Brain microvascular endothelial cell (primary cell): ENCODE results near the gene HES3.
"Not testable (repeated sequence)": the region's sequence is repeated elsewhere in the genome, so short reads cannot be mapped to it uniquely, and the experiment has no call there.

Experiments
- DNase-seq: peaks from one replicate; pipeline ENCODE4 v3.0.0-alpha.2; 2020
- H3K27ac ChIP-seq: fragments of 250-450 bp; sonication (Bioruptor Pico); 2 replicates; pipeline ENCODE4 v1.5.1; 2020; ENCODE audit warnings: mild to moderate bottlenecking, moderate library complexity
- H3K27me3 ChIP-seq: fragments of 250-450 bp; sonication (Bioruptor Pico); replicated peaks from 2 replicates; pipeline ENCODE4 v1.5.1; 2020; ENCODE audit warnings: mild to moderate bottlenecking
- H3K36me3 ChIP-seq: fragments of 250-450 bp; sonication (Bioruptor Pico); replicated peaks from 2 replicates; pipeline ENCODE4 v1.5.1; 2020; ENCODE audit warnings: mild to moderate bottlenecking
- H3K4me3 ChIP-seq: 2 replicates; pipeline ENCODE4 v1.5.1; 2011; ENCODE audit warnings: low read depth, mild to moderate bottlenecking, control low read depth, low read length, moderate library complexity
- CTCF ChIP-seq: IDR thresholded peaks from 2 replicates; pipeline ENCODE4 v1.5.1; 2011; ENCODE audit warnings: low read depth, mild to moderate bottlenecking, moderate library complexity, low read length, control low read depth, inconsistent platforms; ENCODE audit errors: missing control alignments
- in situ Hi-C: cut with HindIII; loops from 2 replicates; pipeline ENCODE4 v1.10.0; 2017; ENCODE audit warnings: low sequenced_read_pairs, low pct_ligation_motif_present

HES3 gene

GRCh38 chr1:6218375-6219164 is 25.4 kb upstream of the HES3 start:
- H3K4me3 ChIP-seq, result no peak overlapping the region
- H3K27ac ChIP-seq, result no peak overlapping the region
- H3K36me3 ChIP-seq, result peaks cover 12% of the 10 kb centered on the region
- TF ChIP-seq CTCF, result no peak
- DNase-seq, result no peak
- in situ Hi-C loops, result no loop called here
- no peaks in the 10 kb centered on the region for H3K27me3 ChIP-seq

- in situ Hi-C loops, DNase-seq, H3K27me3 ChIP-seq, H3K4me3 ChIP-seq, H3K27ac ChIP-seq: not testable (repeated sequence)
- H3K36me3 ChIP-seq, result peaks cover 20% of the 10 kb centered on the region
Measured at GRCh38 chr1:6219641-6220040, 24.3 kb upstream of the HES3 start.

GRCh38 chr1:6220236-6220635 is 23.7 kb upstream of the HES3 start:
- no peak for DNase-seq
- Histone ChIP-seq H3K4me3 (no peak overlapping the region), H3K27ac (no peak overlapping the region), H3K27me3 (no peaks in the 10 kb centered on the region), H3K36me3 (peaks cover 22% of the 10 kb centered on the region)
- no peak for TF ChIP-seq CTCF
- in situ Hi-C loops, result no loop called here

GRCh38 chr1:6221210-6221784 is 22.7 kb upstream of the HES3 start:
- Histone ChIP-seq H3K4me3 (no peak overlapping the region), H3K27me3 (no peaks in the 10 kb centered on the region), H3K27ac (no peak overlapping the region), H3K36me3 (peaks cover 24% of the 10 kb centered on the region)
- no peak for TF ChIP-seq CTCF
- in situ Hi-C loops, result no loop called here
- DNase-seq, result no peak

- H3K27me3 ChIP-seq, result no peaks in the 10 kb centered on the region
- no peak for TF ChIP-seq CTCF
- H3K27ac ChIP-seq, result no peak overlapping the region
- in situ Hi-C loops, result no loop called here
- peaks cover 27% of the 10 kb centered on the region for H3K36me3 ChIP-seq
- no peak for DNase-seq
- H3K4me3 ChIP-seq, result no peak overlapping the region
Measured at GRCh38 chr1:6222636-6223035, 21.3 kb upstream of the HES3 start.

- no peak for TF ChIP-seq CTCF
- H3K4me3 ChIP-seq, result no peak overlapping the region
- DNase-seq, result no peak
- H3K27me3 ChIP-seq, result no peaks in the 10 kb centered on the region
- H3K27ac ChIP-seq, result no peak overlapping the region
- H3K36me3 ChIP-seq, result peaks cover 21% of the 10 kb centered on the region
- in situ Hi-C loops, result no loop called here
Measured at GRCh38 chr1:6223617-6224016, 20.4 kb upstream of the HES3 start.
